Sigmoid colon (tissue), 4 donors: Measurements from ENCODE around the gene GIN1.

ENCODE experiments used
- EP300 ChIP-seq, 4 donors: sonication (generic); formaldehyde crosslinking; IDR thresholded peaks; one replicate each; pipeline ENCODE4 v1.6.1; 2017; ENCODE audit warnings: antibody characterized with exemption in 4 of 4
- POLR2A ChIP-seq, 2 donors: fragments of 450-650 bp; IDR thresholded peaks; one replicate each; pipeline ENCODE4 v1.6.1; 2016; ENCODE audit warnings: antibody characterized with exemption in 2 of 2, mild to moderate bottlenecking in 2 of 2, moderate library complexity in 2 of 2
- POLR2AphosphoS5 ChIP-seq, 4 donors: sonication (generic); formaldehyde crosslinking; IDR thresholded peaks; one replicate each; pipeline ENCODE4 v1.6.1; 2017; ENCODE audit warnings: antibody characterized with exemption in 4 of 4
- TF ChIP-seq, protein P1 (sequence below), 4 experiments: fragments of 450-650 bp in 3 of 4; fragments of 200-600 bp in 1 of 4; IDR thresholded peaks; one replicate each; pipeline ENCODE4 v1.5.1; 2016 to 2019; ENCODE audit warnings: antibody characterized with exemption in 4 of 4, mild to moderate bottlenecking in 3 of 4, moderate library complexity in 2 of 4

DNA sequence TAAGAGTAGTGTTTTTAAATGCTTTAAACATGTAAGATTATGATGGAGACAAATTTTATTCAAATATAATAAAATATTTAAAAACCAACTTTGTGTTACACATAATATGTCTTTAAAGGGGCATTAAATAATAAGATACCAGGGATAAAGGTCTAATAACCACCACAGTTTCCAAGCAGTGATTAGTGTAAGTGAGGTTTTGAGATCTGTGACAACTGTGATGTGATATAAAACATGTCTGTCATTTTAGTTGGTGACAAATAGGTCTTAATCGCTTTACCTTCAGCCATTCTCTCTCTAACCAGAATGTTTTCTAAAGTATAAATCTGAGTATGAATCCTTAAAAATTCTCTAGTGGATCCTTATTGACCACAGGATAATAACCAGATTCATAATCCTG is 28.3 kb upstream of the GIN1 start:
- TF ChIP-seq, protein P1, sequence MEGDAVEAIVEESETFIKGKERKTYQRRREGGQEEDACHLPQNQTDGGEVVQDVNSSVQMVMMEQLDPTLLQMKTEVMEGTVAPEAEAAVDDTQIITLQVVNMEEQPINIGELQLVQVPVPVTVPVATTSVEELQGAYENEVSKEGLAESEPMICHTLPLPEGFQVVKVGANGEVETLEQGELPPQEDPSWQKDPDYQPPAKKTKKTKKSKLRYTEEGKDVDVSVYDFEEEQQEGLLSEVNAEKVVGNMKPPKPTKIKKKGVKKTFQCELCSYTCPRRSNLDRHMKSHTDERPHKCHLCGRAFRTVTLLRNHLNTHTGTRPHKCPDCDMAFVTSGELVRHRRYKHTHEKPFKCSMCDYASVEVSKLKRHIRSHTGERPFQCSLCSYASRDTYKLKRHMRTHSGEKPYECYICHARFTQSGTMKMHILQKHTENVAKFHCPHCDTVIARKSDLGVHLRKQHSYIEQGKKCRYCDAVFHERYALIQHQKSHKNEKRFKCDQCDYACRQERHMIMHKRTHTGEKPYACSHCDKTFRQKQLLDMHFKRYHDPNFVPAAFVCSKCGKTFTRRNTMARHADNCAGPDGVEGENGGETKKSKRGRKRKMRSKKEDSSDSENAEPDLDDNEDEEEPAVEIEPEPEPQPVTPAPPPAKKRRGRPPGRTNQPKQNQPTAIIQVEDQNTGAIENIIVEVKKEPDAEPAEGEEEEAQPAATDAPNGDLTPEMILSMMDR (IDR thresholded peaks at IDR 0.05) = no peak
- TF ChIP-seq POLR2A (IDR thresholded peaks at IDR 0.05) (no peak), EP300 (IDR thresholded peaks at IDR 0.05) (no peak), POLR2AphosphoS5 (IDR thresholded peaks at IDR 0.05) (no peak)
